Activated CD4-positive, alpha-beta T cell treated with anti-CD3 and anti-CD28 coated beads, Interleukin-2, amount 50 U/mL, for 4 hours (primary cell): ENCODE measurements around the gene ABCC4.

Experiments
- DNase-seq, 2 experiments: peaks; one replicate each; pipeline ENCODE4 v3.0.0-alpha.2; 2020

Gene ABCC4

GRCh38 chr13:94984958-94985357 lies 316.3 kb downstream of the ABCC4 start:
- no peak for DNase-seq

GRCh38 chr13:94978516-94978915 lies 322.7 kb downstream of the ABCC4 start:
- DNase-seq = no peak

- DNase-seq = no peak
Observed at GRCh38 chr13:94974015-94974951, 327.0 kb downstream of the ABCC4 start.

- no peak for DNase-seq
Observed at GRCh38 chr13:94972262-94972661, 329.0 kb downstream of the ABCC4 start.
